Measurements from ENCODE around the gene IMMP2L. TPM values are rescaled to one million over a fixed set of nuclear protein-coding genes. Genes with fewer than 3 reads are reported as not detected.
"Not testable (repeated sequence)": the region's sequence is repeated elsewhere in the genome, so short reads cannot be mapped to it uniquely, and the experiment has no call there.

Gene IMMP2L
- total RNA-seq, 1 experiment from 2014 or later = 13.6 TPM

DNA sequence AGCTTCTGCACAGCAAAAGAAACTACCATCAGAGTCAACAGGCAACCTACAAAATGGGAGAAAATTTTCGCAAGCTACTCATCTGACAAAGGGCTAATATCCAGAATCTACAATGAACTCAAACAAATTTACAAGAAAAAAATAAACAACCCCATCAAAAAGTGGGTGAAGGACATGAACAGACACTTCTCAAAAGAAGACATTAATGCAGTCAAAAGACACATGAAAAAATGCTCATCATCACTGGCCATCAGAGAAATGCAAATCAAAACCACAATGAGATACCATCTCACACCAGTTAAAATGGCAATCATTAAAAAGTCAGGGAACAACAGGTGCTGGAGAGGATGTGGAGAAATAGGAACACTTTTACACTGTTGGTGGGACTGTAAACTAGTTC lies 92.4 kb downstream of the IMMP2L start:
- ATAC-seq; H3K36me3 Mint-ChIP-seq; CTCF ChIA-PET; H3K27me3 Mint-ChIP-seq (ENCODE audit: low read depth); H3K27ac Mint-ChIP-seq; H3K4me1 Mint-ChIP-seq; DNase-seq (ENCODE audit: low spot score); POLR2A ChIA-PET; H3K4me3 Mint-ChIP-seq: not testable (repeated sequence)
- peaks cover 14% of the 10 kb centered on the region for H3K9me3 Mint-ChIP-seq

DNA sequence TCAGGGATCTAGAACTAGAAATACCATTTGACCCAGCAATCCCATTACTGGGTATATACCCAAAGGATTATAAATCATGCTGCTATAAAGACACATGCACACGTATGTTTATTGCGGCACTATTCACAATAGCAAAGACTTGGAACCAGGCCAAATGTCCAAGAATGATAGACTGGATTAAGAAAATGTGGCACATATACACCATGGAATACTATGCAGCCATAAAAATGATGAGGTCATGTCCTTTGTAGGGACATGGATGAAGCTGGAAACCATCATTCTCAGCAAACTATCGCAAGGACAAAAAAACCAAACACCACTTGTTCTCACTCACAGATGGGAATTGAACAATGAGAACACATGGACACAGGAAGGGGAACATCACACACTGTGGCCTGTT lies 96.5 kb downstream of the IMMP2L start:
- H3K27ac Mint-ChIP-seq; CTCF ChIA-PET; H3K9me3 Mint-ChIP-seq; H3K36me3 Mint-ChIP-seq; H3K4me3 Mint-ChIP-seq; ATAC-seq; DNase-seq (ENCODE audit: low spot score); H3K4me1 Mint-ChIP-seq; H3K27me3 Mint-ChIP-seq (ENCODE audit: low read depth); POLR2A ChIA-PET: not testable (repeated sequence)

DNA sequence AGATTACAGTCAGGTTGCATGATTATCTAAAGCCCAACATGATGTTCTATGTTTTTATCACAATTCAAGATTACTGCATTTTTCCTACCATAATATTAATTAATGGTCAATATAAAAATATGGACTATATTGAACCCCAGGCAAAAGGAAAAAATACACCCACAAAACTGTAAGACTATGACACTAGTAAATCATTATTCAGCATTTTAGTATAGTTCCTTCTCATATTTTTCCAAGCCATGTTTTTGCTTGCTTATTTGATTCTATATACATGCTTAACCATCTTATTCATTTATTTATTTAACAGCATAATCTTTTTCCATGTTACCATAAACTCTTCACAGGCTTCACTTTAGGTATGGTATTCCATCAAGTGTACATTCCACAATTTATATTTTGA lies 101.6 kb downstream of the IMMP2L start:
- POLR2A ChIA-PET = no interaction called here
- ATAC-seq (no peak), DNase-seq (ENCODE audit: low spot score) (no peak)
- Mint-ChIP-seq H3K4me3 (no peak overlapping the region), H3K27ac (no peak overlapping the region), H3K4me1 (no peaks in the 10 kb centered on the region), H3K9me3 (no peaks in the 10 kb centered on the region), H3K27me3 (ENCODE audit: low read depth) (no peaks in the 10 kb centered on the region), H3K36me3 (no peaks in the 10 kb centered on the region)
- CTCF ChIA-PET = no interaction called here
- no peak for TF ChIP-seq ZNF219 (CRISPR knock-in tag; IDR thresholded peaks at IDR 0.05; ENCODE audit: borderline replicate concordance)
- TF ChIP-seq, protein P1, sequence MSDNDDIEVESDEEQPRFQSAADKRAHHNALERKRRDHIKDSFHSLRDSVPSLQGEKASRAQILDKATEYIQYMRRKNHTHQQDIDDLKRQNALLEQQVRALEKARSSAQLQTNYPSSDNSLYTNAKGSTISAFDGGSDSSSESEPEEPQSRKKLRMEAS (CRISPR knock-in tag; IDR thresholded peaks at IDR 0.05) = no peak
- TF ChIP-seq, protein P2, sequence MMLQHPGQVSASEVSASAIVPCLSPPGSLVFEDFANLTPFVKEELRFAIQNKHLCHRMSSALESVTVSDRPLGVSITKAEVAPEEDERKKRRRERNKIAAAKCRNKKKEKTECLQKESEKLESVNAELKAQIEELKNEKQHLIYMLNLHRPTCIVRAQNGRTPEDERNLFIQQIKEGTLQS (CRISPR knock-in tag; conservative IDR thresholded peaks at IDR 0.05) = no peak
- no peak for TF ChIP-seq NFYB (CRISPR knock-in tag; conservative IDR thresholded peaks at IDR 0.05; ENCODE audit: low read depth)
- TF ChIP-seq ZNF423 (CRISPR knock-in tag; IDR thresholded peaks at IDR 0.05) = no peak
- no peak for TF ChIP-seq ZNF396 (CRISPR knock-in tag; IDR thresholded peaks at IDR 0.05; ENCODE audit: borderline replicate concordance)
- no peak for TF ChIP-seq TEAD4 (CRISPR knock-in tag; IDR thresholded peaks at IDR 0.05)
- TF ChIP-seq, protein P3, sequence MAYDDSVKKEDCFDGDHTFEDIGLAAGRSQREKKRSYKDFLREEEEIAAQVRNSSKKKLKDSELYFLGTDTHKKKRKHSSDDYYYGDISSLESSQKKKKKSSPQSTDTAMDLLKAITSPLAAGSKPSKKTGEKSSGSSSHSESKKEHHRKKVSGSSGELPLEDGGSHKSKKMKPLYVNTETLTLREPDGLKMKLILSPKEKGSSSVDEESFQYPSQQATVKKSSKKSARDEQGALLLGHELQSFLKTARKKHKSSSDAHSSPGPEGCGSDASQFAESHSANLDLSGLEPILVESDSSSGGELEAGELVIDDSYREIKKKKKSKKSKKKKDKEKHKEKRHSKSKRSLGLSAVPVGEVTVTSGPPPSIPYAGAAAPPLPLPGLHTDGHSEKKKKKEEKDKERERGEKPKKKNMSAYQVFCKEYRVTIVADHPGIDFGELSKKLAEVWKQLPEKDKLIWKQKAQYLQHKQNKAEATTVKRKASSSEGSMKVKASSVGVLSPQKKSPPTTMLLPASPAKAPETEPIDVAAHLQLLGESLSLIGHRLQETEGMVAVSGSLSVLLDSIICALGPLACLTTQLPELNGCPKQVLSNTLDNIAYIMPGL (CRISPR knock-in tag; IDR thresholded peaks at IDR 0.05) = no peak
- no peak for TF ChIP-seq OVOL2 (CRISPR knock-in tag; IDR thresholded peaks at IDR 0.05; ENCODE audit: borderline replicate concordance)
- no peak for TF ChIP-seq FOXJ3 (CRISPR knock-in tag; IDR thresholded peaks at IDR 0.05; ENCODE audit: borderline replicate concordance)
- no peak for TF ChIP-seq GRHL2 (CRISPR knock-in tag; IDR thresholded peaks at IDR 0.05; ENCODE audit: insufficient replicate concordance, severe bottlenecking)
- no peak for TF ChIP-seq KAT7 (CRISPR knock-in tag; IDR thresholded peaks at IDR 0.05; ENCODE audit: borderline replicate concordance)

DNA sequence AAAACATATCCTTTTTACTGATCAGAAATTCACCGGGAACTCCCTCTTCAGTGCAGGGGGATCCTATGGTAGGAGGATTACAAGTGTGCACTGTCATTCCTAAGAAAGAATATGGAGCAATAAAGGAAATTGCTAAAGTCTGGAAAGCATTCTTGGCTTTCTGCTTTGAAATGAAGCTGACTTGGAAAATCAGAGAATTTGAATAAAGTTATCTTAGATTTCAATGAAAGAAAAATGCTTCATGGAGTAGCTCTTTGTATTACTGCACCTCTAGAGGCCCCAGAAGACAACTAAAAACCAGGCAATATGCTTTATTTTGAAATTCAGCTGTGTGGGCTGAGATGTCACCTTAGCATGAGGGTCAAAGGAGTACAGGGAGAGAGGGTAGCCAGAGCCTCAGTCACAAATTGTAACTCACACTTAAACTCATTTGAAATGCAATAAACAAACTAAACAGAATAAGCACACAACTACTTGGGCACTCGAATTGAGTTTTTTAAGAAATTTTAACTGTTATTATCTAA lies 102.5 kb downstream of the IMMP2L start:
- no peaks in the 10 kb centered on the region for H3K4me1 Mint-ChIP-seq
- H3K27me3 Mint-ChIP-seq (ENCODE audit: low read depth) = no peaks in the 10 kb centered on the region
- no peak for DNase-seq (ENCODE audit: low spot score)
- ChIA-PET CTCF (no interaction called here), POLR2A (no interaction called here)
- H3K9me3 Mint-ChIP-seq = no peaks in the 10 kb centered on the region
- no peak overlapping the region for H3K4me3 Mint-ChIP-seq
- H3K27ac Mint-ChIP-seq = no peak overlapping the region
- ATAC-seq = no peak
- no peaks in the 10 kb centered on the region for H3K36me3 Mint-ChIP-seq
- TF ChIP-seq, protein P4, sequence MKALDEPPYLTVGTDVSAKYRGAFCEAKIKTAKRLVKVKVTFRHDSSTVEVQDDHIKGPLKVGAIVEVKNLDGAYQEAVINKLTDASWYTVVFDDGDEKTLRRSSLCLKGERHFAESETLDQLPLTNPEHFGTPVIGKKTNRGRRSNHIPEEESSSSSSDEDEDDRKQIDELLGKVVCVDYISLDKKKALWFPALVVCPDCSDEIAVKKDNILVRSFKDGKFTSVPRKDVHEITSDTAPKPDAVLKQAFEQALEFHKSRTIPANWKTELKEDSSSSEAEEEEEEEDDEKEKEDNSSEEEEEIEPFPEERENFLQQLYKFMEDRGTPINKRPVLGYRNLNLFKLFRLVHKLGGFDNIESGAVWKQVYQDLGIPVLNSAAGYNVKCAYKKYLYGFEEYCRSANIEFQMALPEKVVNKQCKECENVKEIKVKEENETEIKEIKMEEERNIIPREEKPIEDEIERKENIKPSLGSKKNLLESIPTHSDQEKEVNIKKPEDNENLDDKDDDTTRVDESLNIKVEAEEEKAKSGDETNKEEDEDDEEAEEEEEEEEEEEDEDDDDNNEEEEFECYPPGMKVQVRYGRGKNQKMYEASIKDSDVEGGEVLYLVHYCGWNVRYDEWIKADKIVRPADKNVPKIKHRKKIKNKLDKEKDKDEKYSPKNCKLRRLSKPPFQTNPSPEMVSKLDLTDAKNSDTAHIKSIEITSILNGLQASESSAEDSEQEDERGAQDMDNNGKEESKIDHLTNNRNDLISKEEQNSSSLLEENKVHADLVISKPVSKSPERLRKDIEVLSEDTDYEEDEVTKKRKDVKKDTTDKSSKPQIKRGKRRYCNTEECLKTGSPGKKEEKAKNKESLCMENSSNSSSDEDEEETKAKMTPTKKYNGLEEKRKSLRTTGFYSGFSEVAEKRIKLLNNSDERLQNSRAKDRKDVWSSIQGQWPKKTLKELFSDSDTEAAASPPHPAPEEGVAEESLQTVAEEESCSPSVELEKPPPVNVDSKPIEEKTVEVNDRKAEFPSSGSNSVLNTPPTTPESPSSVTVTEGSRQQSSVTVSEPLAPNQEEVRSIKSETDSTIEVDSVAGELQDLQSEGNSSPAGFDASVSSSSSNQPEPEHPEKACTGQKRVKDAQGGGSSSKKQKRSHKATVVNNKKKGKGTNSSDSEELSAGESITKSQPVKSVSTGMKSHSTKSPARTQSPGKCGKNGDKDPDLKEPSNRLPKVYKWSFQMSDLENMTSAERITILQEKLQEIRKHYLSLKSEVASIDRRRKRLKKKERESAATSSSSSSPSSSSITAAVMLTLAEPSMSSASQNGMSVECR (CRISPR knock-in tag; IDR thresholded peaks at IDR 0.05; ENCODE audit: borderline replicate concordance) = no peak
- TF ChIP-seq ZNF317 (CRISPR knock-in tag; IDR thresholded peaks at IDR 0.05; ENCODE audit: borderline replicate concordance, low read depth) (no peak), GTF2I (CRISPR knock-in tag; conservative IDR thresholded peaks at IDR 0.05) (no peak), JUN (CRISPR knock-in tag; IDR thresholded peaks at IDR 0.05) (no peak), FOXP1 (CRISPR knock-in tag; IDR thresholded peaks at IDR 0.05; ENCODE audit: borderline replicate concordance) (no peak), ZNF121 (CRISPR knock-in tag; IDR thresholded peaks at IDR 0.05) (no peak), FOXJ3 (CRISPR knock-in tag; IDR thresholded peaks at IDR 0.05; ENCODE audit: borderline replicate concordance) (no peak), NR1H2 (CRISPR knock-in tag; IDR thresholded peaks at IDR 0.05) (no peak), ZNF423 (CRISPR knock-in tag; IDR thresholded peaks at IDR 0.05) (no peak)
- TF ChIP-seq, protein P5, sequence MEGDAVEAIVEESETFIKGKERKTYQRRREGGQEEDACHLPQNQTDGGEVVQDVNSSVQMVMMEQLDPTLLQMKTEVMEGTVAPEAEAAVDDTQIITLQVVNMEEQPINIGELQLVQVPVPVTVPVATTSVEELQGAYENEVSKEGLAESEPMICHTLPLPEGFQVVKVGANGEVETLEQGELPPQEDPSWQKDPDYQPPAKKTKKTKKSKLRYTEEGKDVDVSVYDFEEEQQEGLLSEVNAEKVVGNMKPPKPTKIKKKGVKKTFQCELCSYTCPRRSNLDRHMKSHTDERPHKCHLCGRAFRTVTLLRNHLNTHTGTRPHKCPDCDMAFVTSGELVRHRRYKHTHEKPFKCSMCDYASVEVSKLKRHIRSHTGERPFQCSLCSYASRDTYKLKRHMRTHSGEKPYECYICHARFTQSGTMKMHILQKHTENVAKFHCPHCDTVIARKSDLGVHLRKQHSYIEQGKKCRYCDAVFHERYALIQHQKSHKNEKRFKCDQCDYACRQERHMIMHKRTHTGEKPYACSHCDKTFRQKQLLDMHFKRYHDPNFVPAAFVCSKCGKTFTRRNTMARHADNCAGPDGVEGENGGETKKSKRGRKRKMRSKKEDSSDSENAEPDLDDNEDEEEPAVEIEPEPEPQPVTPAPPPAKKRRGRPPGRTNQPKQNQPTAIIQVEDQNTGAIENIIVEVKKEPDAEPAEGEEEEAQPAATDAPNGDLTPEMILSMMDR (IDR thresholded peaks at IDR 0.05) = no peak

Measured in WTC11 (cell line).